HepG2 (cell line): ENCODE results near the gene SNRNP27. TPM values are rescaled to one million over a fixed set of nuclear protein-coding genes. Genes with fewer than 3 reads are reported as not detected.

Source experiments
- CC2D1A ChIP-seq: sonication (generic); formaldehyde crosslinking; IDR thresholded peaks from 2 replicates; pipeline ENCODE4 v1.8.1; 2023; ENCODE audit warnings: mild to moderate bottlenecking, missing genetic modification reagents
- CREB1 ChIP-seq, 2 experiments: fragments of 450-650 bp in 1 of 2; IDR thresholded peaks; 2 replicates each; pipeline ENCODE4 v1.6.1; 2016 to 2017; ENCODE audit warnings: control low read depth in 1 of 2, mild to moderate bottlenecking in 1 of 2, missing compliant biosample characterization in 1 of 2, missing genetic modification characterization in 1 of 2
- HMG20B ChIP-seq: conservative IDR thresholded peaks from 2 replicates; pipeline ENCODE4 v1.6.1; 2016; ENCODE audit warnings: missing genetic modification reagents, missing compliant biosample characterization
- HMGA1 ChIP-seq: sonication (generic); formaldehyde crosslinking; conservative IDR thresholded peaks from 2 replicates; pipeline ENCODE4 v1.4.0; 2020; ENCODE audit warnings: missing genetic modification reagents
- HNF4G ChIP-seq, 2 experiments: sonication (generic) in 1 of 2; formaldehyde crosslinking in 1 of 2; IDR thresholded peaks; 2 replicates each; pipeline versions ENCODE4 v1.4.0 to v1.6.1; 2011 to 2020; ENCODE audit warnings: borderline replicate concordance in 2 of 2, low read depth in 2 of 2, mild to moderate bottlenecking in 2 of 2, low read length in 1 of 2, missing genetic modification reagents in 1 of 2, moderate library complexity in 1 of 2
- HNRNPK ChIP-seq: fragments of 200-400 bp; formaldehyde crosslinking; IDR thresholded peaks from 2 replicates; pipeline ENCODE4 v1.6.1; 2018; ENCODE audit warnings: low read length, low read depth, moderate library complexity, mild to moderate bottlenecking; ENCODE audit not compliant: poor library complexity, severe bottlenecking
- HNRNPLL ChIP-seq: fragments of 200-400 bp; formaldehyde crosslinking; IDR thresholded peaks from 2 replicates; pipeline ENCODE4 v1.6.1; 2017; ENCODE audit warnings: mild to moderate bottlenecking, low read depth, low read length; ENCODE audit not compliant: poor library complexity, severe bottlenecking
- MAFG ChIP-seq: sonication (generic); formaldehyde crosslinking; IDR thresholded peaks from 2 replicates; pipeline ENCODE4 v1.5.1; 2020; ENCODE audit warnings: mild to moderate bottlenecking, missing genetic modification reagents
- MTF2 ChIP-seq: sonication (generic); formaldehyde crosslinking; IDR thresholded peaks from 2 replicates; pipeline ENCODE4 v1.5.0; 2020; ENCODE audit warnings: missing genetic modification reagents, borderline replicate concordance
- NONO ChIP-seq, 2 experiments: fragments of 450-650 bp in 1 of 2; sonication (generic) in 1 of 2; formaldehyde crosslinking in 1 of 2; IDR thresholded peaks in 1 of 2; conservative IDR thresholded peaks in 1 of 2; 2 replicates each; pipeline versions ENCODE4 v1.6.1 to v1.8.0; 2017 to 2022; ENCODE audit warnings: mild to moderate bottlenecking in 1 of 2, missing genetic modification reagents in 1 of 2, moderate library complexity in 1 of 2
- PHF20 ChIP-seq: sonication (generic); formaldehyde crosslinking; IDR thresholded peaks from 2 replicates; pipeline ENCODE4 v1.5.0; 2020; ENCODE audit warnings: mild to moderate bottlenecking, missing genetic modification reagents
- PHF8 ChIP-seq: sonication (generic); formaldehyde crosslinking; IDR thresholded peaks from 2 replicates; pipeline ENCODE4 v1.5.0; 2020; ENCODE audit warnings: missing genetic modification reagents
- RFX3 ChIP-seq: IDR thresholded peaks from 2 replicates; pipeline ENCODE4 v1.6.1; 2016; ENCODE audit warnings: missing biosample characterization, missing genetic modification reagents
- SNAI1 ChIP-seq: sonication (generic); formaldehyde crosslinking; IDR thresholded peaks from 2 replicates; pipeline ENCODE4 v1.5.0; 2020; ENCODE audit warnings: mild to moderate bottlenecking, missing genetic modification reagents, borderline replicate concordance
- TCF7L2 ChIP-seq: IDR thresholded peaks from 2 replicates; pipeline ENCODE4 v1.6.1; 2011; ENCODE audit warnings: mild to moderate bottlenecking, low read depth, low read length, moderate library complexity
- ZBTB38 ChIP-seq: sonication (generic); formaldehyde crosslinking; IDR thresholded peaks from 2 replicates; pipeline ENCODE4 v1.5.1; 2020; ENCODE audit warnings: mild to moderate bottlenecking, missing genetic modification reagents
- ZFP41 ChIP-seq: sonication (generic); formaldehyde crosslinking; IDR thresholded peaks from 2 replicates; pipeline ENCODE4 v1.4.0; 2020; ENCODE audit warnings: mild to moderate bottlenecking, missing genetic modification reagents, borderline replicate concordance
- ZMYM4 ChIP-seq: sonication (generic); formaldehyde crosslinking; IDR thresholded peaks from 2 replicates; pipeline ENCODE4 v1.8.1; 2023; ENCODE audit warnings: mild to moderate bottlenecking, missing genetic modification reagents
- ZNF160 ChIP-seq: sonication (generic); formaldehyde crosslinking; IDR thresholded peaks from 2 replicates; pipeline ENCODE4 v1.8.0; 2022; ENCODE audit warnings: mild to moderate bottlenecking, inconsistent platforms, missing genetic modification reagents
- ZNF274 ChIP-seq: sonication (generic); formaldehyde crosslinking; IDR thresholded peaks from 2 replicates; pipeline ENCODE4 v1.5.1; 2020; ENCODE audit warnings: mild to moderate bottlenecking, missing genetic modification reagents
- ZNF605 ChIP-seq: sonication (generic); formaldehyde crosslinking; IDR thresholded peaks from 2 replicates; pipeline ENCODE4 v1.8.0; 2022; ENCODE audit warnings: mild to moderate bottlenecking, missing genetic modification reagents
- ZNF768 ChIP-seq: sonication (generic); formaldehyde crosslinking; IDR thresholded peaks from 2 replicates; pipeline ENCODE4 v1.4.0; 2020; ENCODE audit warnings: missing genetic modification reagents
- polyA plus RNA-seq, 8 experiments: library from polyadenylated mRNA; depleted of rRNA in 3 of 8; stranded (reverse) in 7 of 8; unstranded in 1 of 8; fragments of >200 nt; fragmentation: Illumina TruSeq in 4 of 8; extraction: Trizol in 4 of 8; gene quantifications; 2 replicates each; pipeline versions ENCODE4 v1.2.1 to v1.2.3, GENCODE V29; 2011 to 2016; ENCODE audit warnings: low read depth in 4 of 8, missing spikeins in 1 of 8, mixed read lengths in 1 of 8; ENCODE audit not compliant: insufficient read depth in 1 of 8
- total RNA-seq, 5 experiments: library from RNA; depleted of rRNA; stranded (reverse); fragments of >200 nt; fragmentation: Illumina TruSeq; extraction: Trizol; gene quantifications; 2 replicates each; pipeline ENCODE4 v1.2.3, GENCODE V29; 2016; ENCODE audit warnings: low read depth in 1 of 5
- TF ChIP-seq, protein P1 (sequence below): sonication (generic); formaldehyde crosslinking; IDR thresholded peaks from 2 replicates; pipeline ENCODE4 v1.4.0; 2020; ENCODE audit warnings: mild to moderate bottlenecking, missing genetic modification reagents
- TF ChIP-seq, protein P2 (sequence below): sonication (generic); formaldehyde crosslinking; IDR thresholded peaks from 2 replicates; pipeline ENCODE4; 2020; ENCODE audit warnings: missing genetic modification reagents, mild to moderate bottlenecking, borderline replicate concordance

The SNRNP27 gene
- total and polyA plus RNA-seq, 2 of the 13 experiments (the other 11 are each of a cell fraction or from before 2014, with no cell fraction given), result 49.8 to 54.6 TPM

DNA sequence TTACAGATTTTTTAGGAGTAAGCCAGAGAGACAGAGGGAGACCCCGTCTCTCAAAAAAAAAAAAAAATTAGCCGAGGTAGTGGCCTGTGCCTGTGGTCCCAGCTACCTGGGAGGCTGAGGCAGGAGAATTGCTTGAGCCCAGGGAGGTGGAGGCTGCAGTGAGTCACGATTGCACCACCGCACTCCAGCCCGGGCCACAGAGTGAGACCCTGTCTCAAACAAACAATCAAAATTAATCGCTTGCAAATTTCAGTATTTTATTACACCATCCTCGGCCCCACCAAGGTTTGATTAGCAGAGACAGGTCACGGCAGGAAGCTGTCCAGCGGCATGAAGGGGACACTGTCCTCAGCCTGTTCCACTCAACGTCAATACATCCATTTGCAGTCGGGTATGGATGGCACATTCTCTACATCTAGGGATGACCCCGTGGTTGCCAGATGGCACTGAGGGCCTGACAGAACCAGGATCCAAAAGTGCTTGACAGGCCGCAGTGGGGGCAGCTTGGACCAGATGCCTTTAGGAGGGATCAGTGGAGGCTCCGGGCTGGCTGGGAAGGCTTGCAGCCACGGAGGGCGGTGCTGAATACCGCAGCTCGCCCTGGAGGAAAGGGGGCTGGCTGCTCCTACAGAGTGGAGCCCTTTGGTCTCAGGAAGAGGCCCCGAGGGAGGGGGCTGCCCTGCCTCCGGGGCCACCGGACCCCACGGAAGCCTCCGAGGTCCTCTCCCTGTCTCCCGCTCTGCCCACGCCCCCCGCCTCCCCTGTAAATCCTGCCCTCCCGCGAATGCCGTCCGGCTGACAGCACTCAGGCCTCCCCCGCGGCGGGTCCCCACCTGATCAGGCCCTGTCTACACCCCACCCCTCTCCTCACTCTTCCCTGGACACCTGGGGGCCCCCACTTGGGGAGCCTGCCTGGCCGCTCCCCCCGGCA lies 54.5 kb downstream of the SNRNP27 start (continued):
- TF ChIP-seq HNF4G (IDR thresholded peaks at IDR 0.05; ENCODE audit: borderline replicate concordance, low read depth, low read length) (no peak), HNF4G (CRISPR knock-in tag; IDR thresholded peaks at IDR 0.05; ENCODE audit: borderline replicate concordance, low read depth) (peak; percentile 7; the same call in 1 of the 2 replicates), HMG20B (CRISPR knock-in tag) (0 out of 2 replicates have a peak, but pooled peaks have one; percentile 15), ZNF274 (peak; percentile 29; the same call in 1 of the 2 replicates), CC2D1A (CRISPR knock-in tag) (no peak), NONO (IDR thresholded peaks at IDR 0.05) (no peak), NONO (CRISPR knock-in tag; conservative IDR thresholded peaks at IDR 0.05) (no peak), ZNF605 (CRISPR knock-in tag) (peak; percentile 37; the same call in 1 of the 2 replicates), PHF8 (CRISPR knock-in tag) (no peak), MTF2 (CRISPR knock-in tag) (peak; percentile 44; the same call in 1 of the 2 replicates), PHF20 (CRISPR knock-in tag) (0 out of 2 replicates have a peak, but pooled peaks have one; percentile 34), SNAI1 (CRISPR knock-in tag) (0 out of 2 replicates have a peak, but pooled peaks have one; percentile 52), ZNF768 (CRISPR knock-in tag) (peak; percentile 86), MAFG (CRISPR knock-in tag) (no peak), HNRNPLL (peak; percentile 55), ZMYM4 (CRISPR knock-in tag) (peak; percentile 12; the same call in 1 of the 2 replicates), CREB1 (IDR thresholded peaks at IDR 0.05) (no peak), CREB1 (CRISPR knock-in tag; IDR thresholded peaks at IDR 0.05) (no peak), ZBTB38 (CRISPR knock-in tag) (peak; percentile 45; the same call in 1 of the 2 replicates), HNRNPK (peak; percentile 25), ZNF160 (CRISPR knock-in tag) (no peak), RFX3 (CRISPR knock-in tag) (no peak), HMGA1 (CRISPR knock-in tag) (no peak), ZFP41 (CRISPR knock-in tag) (0 out of 2 replicates have a peak, but pooled peaks have one; percentile 44), TCF7L2 (no peak)
- TF ChIP-seq, protein P1, sequence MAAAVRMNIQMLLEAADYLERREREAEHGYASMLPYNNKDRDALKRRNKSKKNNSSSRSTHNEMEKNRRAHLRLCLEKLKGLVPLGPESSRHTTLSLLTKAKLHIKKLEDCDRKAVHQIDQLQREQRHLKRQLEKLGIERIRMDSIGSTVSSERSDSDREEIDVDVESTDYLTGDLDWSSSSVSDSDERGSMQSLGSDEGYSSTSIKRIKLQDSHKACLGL, result 0 out of 2 replicates have a peak, but pooled peaks have one; percentile 32
- TF ChIP-seq, protein P2, sequence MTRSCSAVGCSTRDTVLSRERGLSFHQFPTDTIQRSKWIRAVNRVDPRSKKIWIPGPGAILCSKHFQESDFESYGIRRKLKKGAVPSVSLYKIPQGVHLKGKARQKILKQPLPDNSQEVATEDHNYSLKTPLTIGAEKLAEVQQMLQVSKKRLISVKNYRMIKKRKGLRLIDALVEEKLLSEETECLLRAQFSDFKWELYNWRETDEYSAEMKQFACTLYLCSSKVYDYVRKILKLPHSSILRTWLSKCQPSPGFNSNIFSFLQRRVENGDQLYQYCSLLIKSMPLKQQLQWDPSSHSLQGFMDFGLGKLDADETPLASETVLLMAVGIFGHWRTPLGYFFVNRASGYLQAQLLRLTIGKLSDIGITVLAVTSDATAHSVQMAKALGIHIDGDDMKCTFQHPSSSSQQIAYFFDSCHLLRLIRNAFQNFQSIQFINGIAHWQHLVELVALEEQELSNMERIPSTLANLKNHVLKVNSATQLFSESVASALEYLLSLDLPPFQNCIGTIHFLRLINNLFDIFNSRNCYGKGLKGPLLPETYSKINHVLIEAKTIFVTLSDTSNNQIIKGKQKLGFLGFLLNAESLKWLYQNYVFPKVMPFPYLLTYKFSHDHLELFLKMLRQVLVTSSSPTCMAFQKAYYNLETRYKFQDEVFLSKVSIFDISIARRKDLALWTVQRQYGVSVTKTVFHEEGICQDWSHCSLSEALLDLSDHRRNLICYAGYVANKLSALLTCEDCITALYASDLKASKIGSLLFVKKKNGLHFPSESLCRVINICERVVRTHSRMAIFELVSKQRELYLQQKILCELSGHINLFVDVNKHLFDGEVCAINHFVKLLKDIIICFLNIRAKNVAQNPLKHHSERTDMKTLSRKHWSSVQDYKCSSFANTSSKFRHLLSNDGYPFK, result 0 out of 2 replicates have a peak, but pooled peaks have one; percentile 10
